HepG2 (cell line): ENCODE measurements around the gene TMEFF1. TPM values are rescaled to one million over a fixed set of nuclear protein-coding genes. Genes with fewer than 3 reads are reported as not detected.

ENCODE experiments used
- ATAC-seq: fragments of 200-7000 bp; cut with Tn5 transposase; 3 replicates; pipeline ENCODE4 v1.9.1; 2020; ENCODE audit warnings: mild to moderate bottlenecking, moderate library complexity
- BruUV-seq: library from RNA; stranded (reverse); fragments of 400-500 nt; replicated peaks from 2 replicates; lab custom pipeline; 2021; lab: Mats Ljungman, UMichigan
- CTCF ChIA-PET: fragments of 300-600 bp; formaldehyde crosslinking; extraction: SDS; loops from one replicate; lab custom pipeline; 2021; ENCODE audit warnings: low total read pairs, inconsistent platforms, low intra/inter-chr PET ratio; lab: Yijun Ruan, JAX
- POLR2A ChIA-PET: fragments of 350-600 bp; sonication (Branson Sonifier 250); formaldehyde crosslinking; loops from one replicate; lab custom pipeline; 2020; ENCODE audit warnings: antibody characterized with exemption, inconsistent platforms; lab: Yijun Ruan, JAX
- DNase-seq: peaks from one replicate; pipeline ENCODE4 v3.0.0-alpha.2; 2015; ENCODE audit warnings: low spot score
- FAIRE-seq: peaks from 3 replicates; lab custom pipeline; 2011; peaks lifted over from hg19 to GRCh38; lab: Jason Lieb, UNC
- H2AFZ ChIP-seq: one replicate; pipeline ENCODE4 v1.6.1; 2011; ENCODE audit warnings: low read length, inconsistent platforms
- H3K27ac ChIP-seq: fragments of 300-600 bp; 3 replicates; pipeline ENCODE4 v1.8.0; 2011; ENCODE audit warnings: mixed run types, mild to moderate bottlenecking, mixed read lengths, low read length, inconsistent platforms; ENCODE audit not compliant: insufficient read depth; ENCODE audit errors: extremely low read length
- H3K27me3 ChIP-seq, 2 experiments: fragments of 200-600 bp in 1 of 2; 2 replicates in 1 of 2; 3 replicates in 1 of 2; pipeline versions ENCODE4 v1.6.0 to v1.8.0; 2011; ENCODE audit warnings: low read length in 2 of 2, mild to moderate bottlenecking in 2 of 2, moderate library complexity in 2 of 2, inconsistent platforms in 1 of 2; ENCODE audit not compliant: insufficient read depth in 2 of 2, control insufficient read depth in 1 of 2
- H3K36me3 ChIP-seq, 2 experiments: fragments of 200-600 bp in 1 of 2; replicated peaks in 1 of 2; 2 replicates in 1 of 2; 3 replicates in 1 of 2; pipeline versions ENCODE4 v1.5.1 to v1.8.0; 2011; ENCODE audit warnings: low read length in 2 of 2, inconsistent platforms in 1 of 2; ENCODE audit not compliant: insufficient read depth in 2 of 2, control insufficient read depth in 1 of 2
- H3K4me1 ChIP-seq: 2 replicates; pipeline ENCODE4 v1.5.1; 2012; ENCODE audit warnings: low read length, inconsistent platforms; ENCODE audit not compliant: insufficient read depth
- H3K4me2 ChIP-seq: 2 replicates; pipeline ENCODE4 v1.6.0; 2011; ENCODE audit warnings: low read depth, low read length, inconsistent platforms
- H3K4me3 ChIP-seq, 3 experiments: fragments of 200-600 bp in 1 of 3; sonication (generic), shearing (Covaris generic) in 1 of 3; replicated peaks in 1 of 3; 2 replicates each; pipeline ENCODE4 v1.5.1; 2011 to 2016; ENCODE audit warnings: low read length in 3 of 3, inconsistent platforms in 2 of 3, low read depth in 2 of 3, mild to moderate bottlenecking in 2 of 3, control low read depth in 1 of 3, mixed read lengths in 1 of 3; ENCODE audit not compliant: insufficient read depth in 1 of 3
- H3K79me2 ChIP-seq: one replicate; pipeline ENCODE4 v1.6.1; 2011; ENCODE audit warnings: low read length, inconsistent platforms; ENCODE audit not compliant: insufficient read depth
- H3K9ac ChIP-seq: 2 replicates; pipeline ENCODE4 v1.6.0; 2011; ENCODE audit warnings: mild to moderate bottlenecking, low read depth, low read length, inconsistent platforms; ENCODE audit not compliant: insufficient read depth
- H3K9me3 ChIP-seq: 2 replicates; pipeline ENCODE4 v1.5.1; 2012; ENCODE audit warnings: mild to moderate bottlenecking, low read length
- H4K20me1 ChIP-seq: 2 replicates; pipeline ENCODE4 v1.6.0; 2011; ENCODE audit warnings: inconsistent platforms, mild to moderate bottlenecking, low read length, moderate library complexity; ENCODE audit not compliant: insufficient read depth
- AKAP8 ChIP-seq: sonication (generic); formaldehyde crosslinking; IDR thresholded peaks from 2 replicates; pipeline ENCODE4 v1.5.1; 2020; ENCODE audit warnings: mild to moderate bottlenecking, missing genetic modification reagents
- ARID5B ChIP-seq: IDR thresholded peaks from 2 replicates; pipeline ENCODE4 v1.4.0; 2020; ENCODE audit warnings: mild to moderate bottlenecking, missing genetic modification reagents
- FOXO4 ChIP-seq: sonication (generic); formaldehyde crosslinking; conservative IDR thresholded peaks from 2 replicates; pipeline ENCODE4 v1.8.1; 2023; ENCODE audit warnings: missing genetic modification reagents
- GZF1 ChIP-seq: sonication (generic); formaldehyde crosslinking; IDR thresholded peaks from 2 replicates; pipeline ENCODE4 v1.5.1; 2020; ENCODE audit warnings: mild to moderate bottlenecking, missing genetic modification reagents
- HMG20B ChIP-seq: conservative IDR thresholded peaks from 2 replicates; pipeline ENCODE4 v1.6.1; 2016; ENCODE audit warnings: missing genetic modification reagents, missing compliant biosample characterization
- SP2 ChIP-seq: sonication (generic); formaldehyde crosslinking; IDR thresholded peaks from 2 replicates; pipeline ENCODE4 v1.5.1; 2020; ENCODE audit warnings: mild to moderate bottlenecking, missing genetic modification reagents
- TEAD3 ChIP-seq: optimal IDR thresholded peaks from 2 replicates; pipeline ENCODE3; 2016; ENCODE audit warnings: borderline replicate concordance
- ZNF18 ChIP-seq: sonication (generic); formaldehyde crosslinking; IDR thresholded peaks from 2 replicates; pipeline ENCODE4 v1.8.0; 2022; ENCODE audit warnings: mild to moderate bottlenecking, missing genetic modification reagents; ENCODE audit not compliant: insufficient replicate concordance
- ZNF296 ChIP-seq: sonication (generic); formaldehyde crosslinking; conservative IDR thresholded peaks from 2 replicates; pipeline ENCODE4 v1.5.0; 2020; ENCODE audit warnings: mild to moderate bottlenecking, missing genetic modification reagents
- ZNF572 ChIP-seq: sonication (generic); formaldehyde crosslinking; IDR thresholded peaks from 2 replicates; pipeline ENCODE4 v1.5.1; 2020; ENCODE audit warnings: mild to moderate bottlenecking, missing genetic modification reagents
- WGBS: methylation state at CpG from one replicate; pipeline ENCODE4 v1.1.6; 2017; ENCODE audit warnings: low lambda C conversion rate; 5-methylcytosine and 5-hydroxymethylcytosine counted together
- in situ Hi-C: cut with HindIII; loops from 2 replicates; pipeline ENCODE4 v1.10.0; 2017; ENCODE audit warnings: low pct_unique_long_range_greater_than_20kb; ENCODE audit not compliant: extremely low pct_ligation_motif_present
- intact Hi-C: fragments of 100-400 bp; cut with micrococcal nuclease; formaldehyde crosslinking; loops from one replicate; pipeline ENCODE4 v1.10.0; 2022; ENCODE audit not compliant: unreplicated experiment
- polyA plus RNA-seq, 8 experiments: library from polyadenylated mRNA; depleted of rRNA in 3 of 8; stranded (reverse) in 7 of 8; unstranded in 1 of 8; fragments of >200 nt; fragmentation: Illumina TruSeq in 4 of 8; extraction: Trizol in 4 of 8; gene quantifications; 2 replicates each; pipeline versions ENCODE4 v1.2.1 to v1.2.3, GENCODE V29; 2011 to 2016; ENCODE audit warnings: low read depth in 4 of 8, missing spikeins in 1 of 8, mixed read lengths in 1 of 8; ENCODE audit not compliant: insufficient read depth in 1 of 8
- total RNA-seq, 5 experiments: library from RNA; depleted of rRNA; stranded (reverse); fragments of >200 nt; fragmentation: Illumina TruSeq; extraction: Trizol; gene quantifications; 2 replicates each; pipeline ENCODE4 v1.2.3, GENCODE V29; 2016; ENCODE audit warnings: low read depth in 1 of 5

TMEFF1 gene
- total and polyA plus RNA-seq, 2 of the 13 experiments (the other 11 are each of a cell fraction or from before 2014, with no cell fraction given): 0.87 to 1.9 TPM

- Histone ChIP-seq H3K27ac (no peak overlapping the region), H3K4me3 (no peak overlapping the region), H3K36me3 (no peaks in the 10 kb centered on the region), H4K20me1 (no peaks in the 10 kb centered on the region), H3K4me2 (no peak overlapping the region), H3K4me1 (no peaks in the 10 kb centered on the region), H3K27me3 (no peaks in the 10 kb centered on the region), H3K79me2 (no peaks in the 10 kb centered on the region), H3K9me3 (no peaks in the 10 kb centered on the region), H2AFZ (no peak overlapping the region), H3K9ac (no peak overlapping the region)
- no TSS peak for BruUV-seq
- FAIRE-seq: no peak
- ChIA-PET CTCF (no interaction called here), POLR2A (no interaction called here)
- TF ChIP-seq GZF1 (CRISPR knock-in tag) (no peak), ARID5B (CRISPR knock-in tag) (no peak), TEAD3 (CRISPR knock-in tag) (no peak), SP2 (CRISPR knock-in tag) (no peak), HMG20B (no peak), ZNF18 (CRISPR knock-in tag) (no peak), FOXO4 (CRISPR knock-in tag) (no peak), ZNF296 (CRISPR knock-in tag) (no peak), ZNF572 (CRISPR knock-in tag) (no peak), AKAP8 (CRISPR knock-in tag) (no peak)
- ATAC-seq: no peak
- 81% methylated on average over 2 of the region's 2 CpGs for WGBS
- DNase-seq: no peak
- intact Hi-C loops: no loop called here
- in situ Hi-C loops: no loop called here
Measured at GRCh38 chr9:100525563-100525962, 52.6 kb downstream of the TMEFF1 start.
